Breast epithelium (tissue), 4 donors: ENCODE data around the gene MERTK. TPM values are rescaled to one million over a fixed set of nuclear protein-coding genes. Genes with fewer than 3 reads are reported as not detected.

Experiments used
- DNase-seq, 2 donors: peaks; one replicate each; pipeline ENCODE4 v3.0.0-alpha.2; 2019; ENCODE audit warnings: low spot score in 2 of 2
- H3K27ac ChIP-seq, 2 donors: fragments of 200-600 bp; sonication (generic) in 1 of 2; one replicate each; pipeline ENCODE4 v1.5.1; 2016 to 2019; ENCODE audit warnings: mild to moderate bottlenecking in 1 of 2
- H3K27me3 ChIP-seq, 2 donors: fragments of 200-600 bp; sonication (generic) in 1 of 2; one replicate each; pipeline versions ENCODE4 v1.5.1 to v1.6.0; 2017 to 2019; ENCODE audit warnings: control low read depth in 1 of 2, mild to moderate bottlenecking in 1 of 2
- H3K36me3 ChIP-seq: fragments of 200-600 bp; one replicate; pipeline ENCODE4 v1.5.1; 2019
- H3K4me1 ChIP-seq, 2 donors: fragments of 200-600 bp; sonication (generic); one replicate each; pipeline ENCODE4 v1.5.1; 2016 to 2019; ENCODE audit warnings: control low read depth in 1 of 2
- H3K4me3 ChIP-seq, 3 donors: fragments of 200-600 bp; sonication (generic); 1 replicate in 2 of 3; 2 replicates in 1 of 3; pipeline ENCODE4 v1.5.1; 2016 to 2019; ENCODE audit warnings: mild to moderate bottlenecking in 3 of 3, moderate library complexity in 2 of 3
- H3K9me3 ChIP-seq, 2 donors: fragments of 200-600 bp; sonication (generic) in 1 of 2; one replicate each; pipeline ENCODE4 v1.5.1; 2016 to 2019; ENCODE audit warnings: control low read depth in 1 of 2
- CTCF ChIP-seq, 3 donors: fragments of 450-650 bp; IDR thresholded peaks; one replicate each; pipeline ENCODE4 v1.5.1; 2016 to 2017; ENCODE audit warnings: antibody characterized with exemption in 3 of 3, mild to moderate bottlenecking in 3 of 3, moderate library complexity in 3 of 3
- POLR2A ChIP-seq: fragments of 450-650 bp; IDR thresholded peaks from one replicate; pipeline ENCODE4 v1.6.1; 2016; ENCODE audit warnings: antibody characterized with exemption, mild to moderate bottlenecking, moderate library complexity
- POLR2AphosphoS5 ChIP-seq, 3 donors: sonication (generic); formaldehyde crosslinking; IDR thresholded peaks; one replicate each; pipeline ENCODE4 v1.6.1; 2017; ENCODE audit warnings: antibody characterized with exemption in 3 of 3
- intact Hi-C: fragments of 100-400 bp; cut with DNase I; formaldehyde crosslinking; loops from one replicate; pipeline ENCODE4 v1.15.1; 2023; ENCODE audit warnings: low total_unique reads
- total RNA-seq, 3 donors: library from RNA; depleted of rRNA; stranded (reverse); fragments of >200 nt; gene quantifications; one replicate each; pipeline ENCODE4 v1.1.0, GENCODE V29; 2016

MERTK gene
- total RNA-seq, 3 donors from 2014 or later = 21.0 to 84.3 (median 36.3) TPM

- no peak for DNase-seq
- H3K36me3 ChIP-seq = peaks cover 7% of the 10 kb centered on the region
- no peak overlapping the region for H3K27ac ChIP-seq
- intact Hi-C loops = no loop called here
- TF ChIP-seq CTCF (IDR thresholded peaks at IDR 0.05) = no peak
- TF ChIP-seq POLR2AphosphoS5 (IDR thresholded peaks at IDR 0.05) = no peak
- TF ChIP-seq POLR2A = no peak
- H3K4me1 ChIP-seq = no peaks in the 10 kb centered on the region
- no peak overlapping the region for H3K4me3 ChIP-seq
- no peaks in the 10 kb centered on the region for H3K9me3 ChIP-seq
- H3K27me3 ChIP-seq = no peaks in the 10 kb centered on the region
Observed at GRCh38 chr2:112077814-112078213, 179.4 kb downstream of the MERTK start.

Other genes starting within 250 kb of the MERTK start
- gene ANAPC1, start 14.4 kb upstream of the MERTK start, total RNA-seq = 10 to 100 TPM; 45.0 to 52.8 (median 49.5) TPM
- 10 to 100 TPM; 16.2 to 52.0 (median 38.3) TPM for gene TMEM87B, start 156.7 kb downstream of the MERTK start, total RNA-seq
- 10 to 100 TPM in 2 of 3 donors, 1 to 10 TPM in 1; 9.2 to 15.7 (median 11.0) TPM for gene FBLN7, start 239.8 kb downstream of the MERTK start, total RNA-seq